HG03103 (cell line): ENCODE results near the gene JUP.

Experiments
- ATAC-seq: cut with Tn5 transposase; IDR thresholded peaks from one replicate; pipeline ENCODE4 v1.9.1; 2021; ENCODE audit warnings: low read depth; ENCODE audit not compliant: unreplicated experiment

The JUP gene

GRCh38 chr17:41810659-41811548, 24.4 kb upstream of the JUP start:
- no peak for ATAC-seq

GRCh38 chr17:41806685-41807445, 20.4 kb upstream of the JUP start:
- no peak for ATAC-seq

- no peak for ATAC-seq
Observed at GRCh38 chr17:41803049-41804020, 16.8 kb upstream of the JUP start.

GRCh38 chr17:41801374-41802271, 15.1 kb upstream of the JUP start:
- ATAC-seq = no peak

GRCh38 chr17:41800601-41801373, 14.3 kb upstream of the JUP start:
- ATAC-seq = no peak

GRCh38 chr17:41799366-41799765, 12.9 kb upstream of the JUP start:
- no peak for ATAC-seq

GRCh38 chr17:41797377-41797776, 10.9 kb upstream of the JUP start:
- ATAC-seq = no peak

GRCh38 chr17:41796121-41796895, 9.8 kb upstream of the JUP start:
- no peak for ATAC-seq

- no peak for ATAC-seq
Observed at GRCh38 chr17:41794540-41794975, 8.0 kb upstream of the JUP start.

- ATAC-seq = no peak
Observed at GRCh38 chr17:41793784-41794539, 7.5 kb upstream of the JUP start.

- ATAC-seq = no peak
Observed at GRCh38 chr17:41792845-41793783, 6.6 kb upstream of the JUP start.

GRCh38 chr17:41787021-41787418, 509 bp upstream of the JUP start:
- ATAC-seq = no peak

GRCh38 chr17:41785859-41786226, 668 bp downstream of the JUP start:
- no peak for ATAC-seq

- no peak for ATAC-seq
Observed at GRCh38 chr17:41785091-41785858, 1.2 kb downstream of the JUP start.

- no peak for ATAC-seq
Observed at GRCh38 chr17:41784207-41784744, 2.2 kb downstream of the JUP start.
